Uterus (tissue), 4 donors: ENCODE measurements around the gene PTPRN2. TPM values are rescaled to one million over a fixed set of nuclear protein-coding genes. Genes with fewer than 3 reads are reported as not detected.

Experiments
- DNase-seq, 2 donors: peaks; one replicate each; pipeline ENCODE4 v3.0.0-alpha.2; 2019 to 2020
- H3K27ac ChIP-seq, 2 donors: fragments of 200-600 bp; sonication (generic); 1 replicate in 1 of 2; 2 replicates in 1 of 2; pipeline ENCODE4 v1.5.1; 2016 to 2018
- H3K27me3 ChIP-seq, 2 donors: fragments of 200-600 bp; sonication (generic); one replicate each; pipeline ENCODE4 v1.5.1; 2018 to 2019; ENCODE audit warnings: control low read depth in 1 of 2
- H3K36me3 ChIP-seq, 2 donors: fragments of 200-600 bp; sonication (generic); one replicate each; pipeline ENCODE4 v1.5.1; 2019; ENCODE audit warnings: control low read depth in 1 of 2
- H3K4me1 ChIP-seq, 2 donors: fragments of 200-600 bp; sonication (generic); one replicate each; pipeline ENCODE4 v1.5.1; 2018 to 2019; ENCODE audit warnings: control low read depth in 1 of 2
- H3K4me3 ChIP-seq, 2 donors: fragments of 200-600 bp; sonication (generic); 1 replicate in 1 of 2; 2 replicates in 1 of 2; pipeline ENCODE4 v1.5.1; 2018 to 2019; ENCODE audit warnings: mild to moderate bottlenecking in 1 of 2
- H3K9me3 ChIP-seq, 2 donors: fragments of 200-600 bp; sonication (generic); one replicate each; pipeline ENCODE4 v1.5.1; 2019; ENCODE audit warnings: control low read depth in 1 of 2
- POLR2A ChIP-seq, 2 donors: fragments of 450-650 bp; IDR thresholded peaks; one replicate each; pipeline ENCODE4 v1.6.1; 2016; ENCODE audit warnings: antibody characterized with exemption in 2 of 2, mild to moderate bottlenecking in 1 of 2, moderate library complexity in 1 of 2
- intact Hi-C: fragments of 100-400 bp; cut with DNase I; formaldehyde crosslinking; loops from one replicate; pipeline ENCODE4 v1.15.1; 2023; ENCODE audit warnings: low total_unique reads
- total RNA-seq, 4 donors: library from RNA; depleted of rRNA in 3 of 4; stranded (reverse); fragments of >200 nt in 3 of 4; gene quantifications; one replicate each; pipeline versions ENCODE4 v1.1.0 to v1.2.4, GENCODE V29; 2014 to 2023
- TF ChIP-seq, protein P1 (sequence below), 4 experiments: fragments of 200-600 bp in 2 of 4; fragments of 450-650 bp in 2 of 4; sonication (generic) in 2 of 4; IDR thresholded peaks; one replicate each; pipeline ENCODE4 v1.5.1; 2016 to 2019; ENCODE audit warnings: antibody characterized with exemption in 4 of 4, mild to moderate bottlenecking in 2 of 4, moderate library complexity in 1 of 4
- donor health status: DM: yes; HTN: yes; CAD: no.

The PTPRN2 gene
- total RNA-seq, 4 donors from 2014 or later = 1.2 to 5.2 (median 2.3) TPM

DNA sequence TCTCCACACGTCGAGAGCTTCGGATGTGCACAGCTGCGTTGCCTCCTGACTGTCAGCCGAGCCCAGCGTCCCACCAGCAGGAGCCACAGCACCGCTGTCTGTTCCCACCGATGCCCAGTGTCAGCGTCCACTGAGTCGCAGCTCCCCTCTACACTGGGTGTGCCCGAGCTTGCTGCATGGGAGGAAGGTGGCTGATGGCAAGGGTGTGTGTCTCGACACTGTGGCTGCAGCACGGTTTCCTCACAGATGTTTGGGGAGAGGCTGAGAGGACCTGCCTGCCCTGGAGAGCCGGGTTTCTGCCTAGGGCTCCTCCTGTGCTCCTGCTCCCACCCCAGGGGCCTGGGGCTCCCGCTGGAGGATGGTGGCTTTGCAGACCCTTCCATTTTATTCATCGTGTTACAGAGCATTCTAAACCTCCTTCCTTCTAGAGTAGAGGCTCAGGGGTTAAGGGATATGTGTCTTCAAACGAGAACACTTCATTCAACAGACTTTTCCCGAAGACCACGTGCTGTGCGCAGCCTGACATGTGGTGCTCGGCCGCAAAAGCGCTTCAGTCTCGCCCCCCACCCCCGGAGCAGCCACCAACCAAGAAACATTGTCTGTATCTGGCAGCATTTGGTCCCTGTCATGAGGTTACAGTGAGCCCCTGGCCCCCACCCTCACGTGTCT is 866.0 kb downstream of the PTPRN2 start:
- intact Hi-C loops = no loop called here
- H3K4me1 ChIP-seq = no peaks in the 10 kb centered on the region
- no peak overlapping the region for H3K4me3 ChIP-seq
- no peaks in the 10 kb centered on the region for H3K9me3 ChIP-seq
- H3K36me3 ChIP-seq = no peaks in the 10 kb centered on the region
- H3K27ac ChIP-seq = no peak overlapping the region
- DNase-seq = no peak
- TF ChIP-seq, protein P1, sequence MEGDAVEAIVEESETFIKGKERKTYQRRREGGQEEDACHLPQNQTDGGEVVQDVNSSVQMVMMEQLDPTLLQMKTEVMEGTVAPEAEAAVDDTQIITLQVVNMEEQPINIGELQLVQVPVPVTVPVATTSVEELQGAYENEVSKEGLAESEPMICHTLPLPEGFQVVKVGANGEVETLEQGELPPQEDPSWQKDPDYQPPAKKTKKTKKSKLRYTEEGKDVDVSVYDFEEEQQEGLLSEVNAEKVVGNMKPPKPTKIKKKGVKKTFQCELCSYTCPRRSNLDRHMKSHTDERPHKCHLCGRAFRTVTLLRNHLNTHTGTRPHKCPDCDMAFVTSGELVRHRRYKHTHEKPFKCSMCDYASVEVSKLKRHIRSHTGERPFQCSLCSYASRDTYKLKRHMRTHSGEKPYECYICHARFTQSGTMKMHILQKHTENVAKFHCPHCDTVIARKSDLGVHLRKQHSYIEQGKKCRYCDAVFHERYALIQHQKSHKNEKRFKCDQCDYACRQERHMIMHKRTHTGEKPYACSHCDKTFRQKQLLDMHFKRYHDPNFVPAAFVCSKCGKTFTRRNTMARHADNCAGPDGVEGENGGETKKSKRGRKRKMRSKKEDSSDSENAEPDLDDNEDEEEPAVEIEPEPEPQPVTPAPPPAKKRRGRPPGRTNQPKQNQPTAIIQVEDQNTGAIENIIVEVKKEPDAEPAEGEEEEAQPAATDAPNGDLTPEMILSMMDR (IDR thresholded peaks at IDR 0.05) = no peak
- TF ChIP-seq POLR2A (IDR thresholded peaks at IDR 0.05) = no peak
- H3K27me3 ChIP-seq = no peaks in the 10 kb centered on the region

DNA sequence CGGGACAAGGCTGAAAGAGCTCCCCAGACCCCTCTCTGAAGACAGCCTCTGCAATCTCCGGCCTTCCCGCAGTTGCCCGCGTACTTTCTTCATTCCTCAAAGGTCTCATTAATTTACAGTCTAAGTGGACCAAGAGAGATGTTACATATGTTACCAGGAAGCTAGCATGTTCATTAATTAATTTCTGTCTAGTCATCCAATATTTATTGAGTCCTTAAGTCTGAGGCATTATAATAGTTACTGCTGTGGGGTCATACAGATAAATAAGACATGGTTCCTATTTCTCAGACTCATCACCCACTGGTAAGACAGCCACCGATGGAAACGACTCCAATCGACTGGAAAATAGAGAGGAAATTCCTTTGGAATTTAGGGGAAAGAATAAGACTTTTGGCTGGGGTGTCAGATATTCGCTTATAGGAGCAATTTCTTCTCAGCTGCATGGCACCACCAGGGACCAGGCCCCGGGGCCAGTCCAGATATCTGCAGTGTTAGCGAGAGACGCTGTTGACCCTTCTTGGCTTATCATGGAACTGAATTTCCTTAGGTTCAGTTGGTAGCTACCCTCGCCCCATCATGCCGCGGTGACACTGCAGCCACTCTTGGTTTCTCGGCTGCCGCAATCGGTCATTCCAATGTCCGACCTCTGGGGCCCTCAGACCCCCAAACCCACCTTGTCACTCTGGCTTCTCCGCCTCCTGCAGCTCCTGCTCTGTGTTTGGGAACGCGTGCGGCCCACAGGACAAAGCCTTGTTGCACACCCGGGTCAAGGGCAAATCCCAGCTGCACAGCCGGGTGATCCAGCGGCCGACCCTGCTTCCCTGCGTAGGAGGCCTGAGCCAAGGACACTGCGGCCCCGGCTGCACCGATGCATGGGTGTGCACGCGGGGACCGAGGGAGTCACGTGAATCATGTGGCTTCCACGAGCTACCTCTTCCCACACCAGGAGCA is 867.6 kb downstream of the PTPRN2 start:
- intact Hi-C loops = no loop called here
- H3K36me3 ChIP-seq = no peaks in the 10 kb centered on the region
- DNase-seq = no peak

GRCh38 chr7:157719008-157719682 is 868.5 kb downstream of the PTPRN2 start:
- Histone ChIP-seq H3K36me3 (no peaks in the 10 kb centered on the region), H3K9me3 (no peaks in the 10 kb centered on the region), H3K4me1 (no peaks in the 10 kb centered on the region), H3K27ac (no peak overlapping the region), H3K27me3 (no peaks in the 10 kb centered on the region), H3K4me3 (no peak overlapping the region)
- intact Hi-C loops = no loop called here
- no peak for TF ChIP-seq POLR2A (IDR thresholded peaks at IDR 0.05)
- TF ChIP-seq, protein P1 (IDR thresholded peaks at IDR 0.05) = no peak
- DNase-seq = no peak

More for the DNA sequence above, 867.6 kb downstream of the PTPRN2 start:
- no peak overlapping the region for H3K4me3 ChIP-seq
- H3K9me3 ChIP-seq = no peaks in the 10 kb centered on the region
- no peaks in the 10 kb centered on the region for H3K4me1 ChIP-seq
- H3K27me3 ChIP-seq = no peaks in the 10 kb centered on the region
- TF ChIP-seq, protein P1 (IDR thresholded peaks at IDR 0.05) = no peak
- TF ChIP-seq POLR2A (IDR thresholded peaks at IDR 0.05) = no peak
- H3K27ac ChIP-seq = no peak overlapping the region

DNA sequence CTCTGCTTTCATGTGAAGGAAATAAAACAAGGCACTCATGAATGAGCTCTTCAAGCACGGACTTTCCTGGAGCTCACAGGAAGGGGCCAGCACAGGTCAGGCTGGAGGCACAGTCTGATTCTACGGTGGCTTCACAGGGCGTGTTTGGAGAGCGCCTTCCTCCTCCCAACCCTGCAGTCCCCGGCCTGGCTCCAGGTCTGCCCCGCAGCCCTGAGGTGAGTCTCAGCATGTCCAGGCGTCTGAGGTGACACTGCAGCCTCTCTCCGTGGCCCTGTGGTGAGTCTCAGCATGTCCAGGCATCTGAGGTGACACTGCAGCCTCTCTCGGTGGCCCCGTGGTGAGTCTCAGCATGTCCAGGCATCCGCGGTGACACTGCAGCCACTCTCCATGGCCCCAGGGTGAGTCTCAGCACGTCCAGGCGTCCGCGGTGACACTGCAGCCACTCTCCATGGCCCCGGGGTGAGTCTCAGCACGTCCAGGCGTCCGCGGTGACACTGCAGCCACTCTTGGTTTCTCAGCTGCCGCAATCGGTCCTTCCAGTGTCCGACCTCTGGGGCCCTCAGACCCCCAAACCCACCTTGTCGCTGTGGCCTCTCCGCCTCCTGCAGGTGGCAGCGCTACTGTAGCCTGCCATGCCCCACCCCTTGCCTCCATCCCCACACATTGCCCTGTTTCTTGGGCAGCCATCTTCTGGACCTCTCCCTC is 869.2 kb downstream of the PTPRN2 start:
- TF ChIP-seq, protein P1 (IDR thresholded peaks at IDR 0.05) = no peak
- no peak for TF ChIP-seq POLR2A (IDR thresholded peaks at IDR 0.05)
- no peak overlapping the region for H3K27ac ChIP-seq
- H3K27me3 ChIP-seq = no peaks in the 10 kb centered on the region
- H3K36me3 ChIP-seq = no peaks in the 10 kb centered on the region
- H3K4me1 ChIP-seq = no peaks in the 10 kb centered on the region
- DNase-seq = no peak
- intact Hi-C loops = no loop called here
- no peaks in the 10 kb centered on the region for H3K9me3 ChIP-seq
- H3K4me3 ChIP-seq = no peak overlapping the region
